ENCODE data around the gene KRT71. TPM values are rescaled to one million over a fixed set of nuclear protein-coding genes. Genes with fewer than 3 reads are reported as not detected.

Gene KRT71
- total RNA-seq, 4 donors from 2014 or later: not detected

DNA sequence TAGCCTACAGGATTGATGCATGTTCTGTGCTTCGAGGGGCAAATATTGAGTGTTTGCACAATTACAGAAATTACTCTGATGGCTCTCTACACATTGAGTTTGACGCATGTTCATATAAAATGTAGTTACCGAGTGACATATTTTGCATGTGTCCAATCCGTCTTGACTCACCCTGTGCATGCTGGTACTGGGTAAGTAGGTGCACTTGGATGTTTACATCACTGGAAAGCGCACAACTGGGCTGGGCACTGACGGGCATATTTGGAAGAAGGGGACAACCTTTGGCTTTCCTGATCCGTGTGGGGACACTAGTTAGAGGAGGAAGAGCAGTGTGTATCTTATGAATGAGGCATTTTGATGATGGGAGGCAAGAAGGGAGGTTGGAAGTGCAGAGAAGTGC is 55.0 kb downstream of the KRT71 start:
- Histone ChIP-seq H3K36me3 (no peaks in the 10 kb centered on the region), H3K9me3 (no peaks in the 10 kb centered on the region), H3K27ac (no peak overlapping the region), H3K27me3 (no peaks in the 10 kb centered on the region), H3K4me3 (no peak overlapping the region), H3K4me1 (peaks cover 30 to 38% (median 33%) of the 10 kb centered on the region in 3 donors)
- 86 to 94% methylated on average over 7 of the region's 7 CpGs for WGBS, 2 donors
- no peak for DNase-seq
- TF ChIP-seq, protein P1, sequence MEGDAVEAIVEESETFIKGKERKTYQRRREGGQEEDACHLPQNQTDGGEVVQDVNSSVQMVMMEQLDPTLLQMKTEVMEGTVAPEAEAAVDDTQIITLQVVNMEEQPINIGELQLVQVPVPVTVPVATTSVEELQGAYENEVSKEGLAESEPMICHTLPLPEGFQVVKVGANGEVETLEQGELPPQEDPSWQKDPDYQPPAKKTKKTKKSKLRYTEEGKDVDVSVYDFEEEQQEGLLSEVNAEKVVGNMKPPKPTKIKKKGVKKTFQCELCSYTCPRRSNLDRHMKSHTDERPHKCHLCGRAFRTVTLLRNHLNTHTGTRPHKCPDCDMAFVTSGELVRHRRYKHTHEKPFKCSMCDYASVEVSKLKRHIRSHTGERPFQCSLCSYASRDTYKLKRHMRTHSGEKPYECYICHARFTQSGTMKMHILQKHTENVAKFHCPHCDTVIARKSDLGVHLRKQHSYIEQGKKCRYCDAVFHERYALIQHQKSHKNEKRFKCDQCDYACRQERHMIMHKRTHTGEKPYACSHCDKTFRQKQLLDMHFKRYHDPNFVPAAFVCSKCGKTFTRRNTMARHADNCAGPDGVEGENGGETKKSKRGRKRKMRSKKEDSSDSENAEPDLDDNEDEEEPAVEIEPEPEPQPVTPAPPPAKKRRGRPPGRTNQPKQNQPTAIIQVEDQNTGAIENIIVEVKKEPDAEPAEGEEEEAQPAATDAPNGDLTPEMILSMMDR (IDR thresholded peaks at IDR 0.05): no peak
- TF ChIP-seq POLR2A (IDR thresholded peaks at IDR 0.05): no peak
- intact Hi-C loops (cut with DNase I): loop anchor here (10.0 kb wide), 1 partner anchor 103 kb away; no protein-coding TSS in a partner anchor

DNA sequence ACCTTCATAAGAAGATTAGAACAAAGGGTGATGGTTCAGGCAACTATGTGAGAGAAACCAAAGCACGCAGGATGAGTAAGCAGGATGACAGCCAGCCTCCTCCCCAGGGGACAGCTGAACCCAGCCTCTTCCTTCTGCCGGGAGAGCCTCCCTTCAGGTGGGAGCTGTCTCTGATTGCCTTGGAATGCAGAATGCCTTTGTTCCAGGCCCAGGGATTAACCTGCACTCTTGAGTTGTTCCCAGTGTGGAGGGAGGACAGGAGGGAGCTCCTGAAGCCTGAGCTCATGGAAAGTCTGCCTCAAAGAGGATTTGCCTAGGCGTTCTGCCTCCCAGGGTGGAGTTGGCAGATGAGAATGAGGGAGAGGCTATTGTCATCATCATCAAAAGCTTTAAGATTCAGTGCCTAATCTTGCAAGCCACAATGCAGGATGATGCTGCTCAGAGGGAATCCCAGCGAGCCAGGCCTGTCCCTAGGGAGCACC is 56.3 kb downstream of the KRT71 start:
- 24 to 34% methylated on average over 4 of the region's 4 CpGs for WGBS, 2 donors

DNA sequence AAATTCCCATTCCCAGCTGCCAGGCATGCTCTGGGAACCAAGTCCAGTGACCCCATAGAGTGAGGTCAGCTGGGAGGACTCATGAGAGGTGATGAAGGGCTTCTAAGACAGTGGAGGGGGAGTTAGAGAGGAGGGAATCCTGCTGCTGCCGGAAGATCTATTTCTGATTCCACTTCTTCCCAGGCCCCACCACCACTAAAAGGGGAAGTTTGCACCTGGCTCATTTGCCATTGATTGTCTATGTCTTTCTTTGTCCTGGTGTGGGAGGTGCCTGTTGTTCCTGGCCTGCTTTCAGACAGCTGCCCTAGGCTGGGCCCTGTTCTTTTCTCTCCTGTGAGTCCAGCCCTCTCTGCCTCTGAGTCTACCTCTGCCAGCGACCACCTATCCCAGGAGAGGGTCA is 56.9 kb downstream of the KRT71 start:
- no peaks in the 10 kb centered on the region for H3K27me3 ChIP-seq
- WGBS, 2 donors: 41 to 74% methylated on average over 2 of the region's 2 CpGs
- H3K9me3 ChIP-seq: no peaks in the 10 kb centered on the region
- no peak for TF ChIP-seq POLR2A (IDR thresholded peaks at IDR 0.05)
- peaks cover 30 to 52% (median 33%) of the 10 kb centered on the region in 3 donors for H3K4me1 ChIP-seq
- no peak for DNase-seq
- H3K27ac ChIP-seq: peak overlapping the region; percentile 38 to 73 (median 59)
- H3K36me3 ChIP-seq: no peaks in the 10 kb centered on the region
- no peak overlapping the region for H3K4me3 ChIP-seq
- intact Hi-C loops (cut with DNase I): loop anchor here (10.0 kb wide), 1 partner anchor 101 kb away; no protein-coding TSS in a partner anchor

More for the DNA sequence above, 56.3 kb downstream of the KRT71 start:
- Histone ChIP-seq H3K27ac (peak overlapping the region; percentile 38 to 73 (median 59)), H3K36me3 (no peaks in the 10 kb centered on the region), H3K4me1 (peaks cover 30 to 47% (median 33%) of the 10 kb centered on the region in 3 donors), H3K4me3 (no peak overlapping the region), H3K27me3 (no peaks in the 10 kb centered on the region), H3K9me3 (no peaks in the 10 kb centered on the region)
- TF ChIP-seq, protein P1 (IDR thresholded peaks at IDR 0.05): no peak
- no peak for TF ChIP-seq POLR2A (IDR thresholded peaks at IDR 0.05)
- no peak for DNase-seq
- intact Hi-C loops (cut with DNase I): loop anchor here (10.0 kb wide), 1 partner anchor 102 kb away; no protein-coding TSS in a partner anchor

DNA sequence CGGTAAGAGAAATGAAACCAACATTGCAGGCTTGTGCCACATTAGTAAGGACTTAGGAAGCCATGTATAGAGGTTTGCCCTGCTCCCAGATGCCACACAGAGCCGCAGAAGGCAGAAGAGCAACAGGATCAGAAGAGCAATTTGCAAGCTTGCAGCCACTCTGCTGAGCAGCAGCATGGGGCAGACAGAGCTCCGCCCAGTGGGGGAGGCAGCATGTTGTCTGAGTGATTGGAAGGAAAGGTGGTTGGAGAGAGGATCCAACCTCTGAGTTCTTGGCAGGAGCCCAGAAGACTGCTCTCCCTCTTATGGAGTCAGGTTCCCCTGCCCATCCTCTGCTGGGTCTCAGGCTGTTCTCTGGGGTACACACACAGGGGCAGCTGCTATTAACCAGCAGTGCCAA is 57.6 kb downstream of the KRT71 start:
- DNase-seq: no peak

DNA sequence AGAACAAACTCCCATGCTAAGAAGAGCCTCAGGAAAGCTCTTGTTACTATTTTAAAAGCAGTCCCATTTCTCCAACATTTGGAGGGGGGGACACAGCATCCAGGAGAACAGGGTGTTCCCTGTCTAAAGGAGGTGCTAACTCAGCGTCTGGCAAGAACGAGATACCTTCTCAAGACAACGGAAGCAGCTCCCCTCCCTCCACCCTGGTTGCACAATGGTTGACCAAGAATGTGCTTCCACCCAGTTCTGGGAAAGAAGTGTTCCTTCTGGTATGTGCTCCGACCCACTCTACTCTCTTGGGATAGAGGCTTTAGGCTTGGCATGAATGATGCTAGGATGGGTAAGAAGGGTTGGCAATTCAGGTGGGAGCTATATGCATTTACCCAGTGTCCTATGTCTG is 58.4 kb downstream of the KRT71 start:
- Histone ChIP-seq H3K27ac (peak overlapping the region; percentile 35 to 81 (median 59)), H3K27me3 (no peaks in the 10 kb centered on the region), H3K4me1 (peaks cover 30 to 52% (median 33%) of the 10 kb centered on the region in 3 donors), H3K9me3 (no peaks in the 10 kb centered on the region), H3K36me3 (peaks cover 0 to 10% (median 0%) of the 10 kb centered on the region in 3 donors), H3K4me3 (no peak overlapping the region)
- no peak for DNase-seq
- intact Hi-C loops (cut with DNase I): loop anchor here (10.0 kb wide), 1 partner anchor 100 kb away; no protein-coding TSS in a partner anchor
- TF ChIP-seq POLR2A (IDR thresholded peaks at IDR 0.05): no peak
- TF ChIP-seq, protein P1 (IDR thresholded peaks at IDR 0.05): no peak
- 26 to 46% methylated on average over 4 of the region's 4 CpGs for WGBS, 2 donors

More for the DNA sequence above, 57.6 kb downstream of the KRT71 start:
- intact Hi-C loops (cut with DNase I): loop anchor here (10.0 kb wide), 1 partner anchor 101 kb away; no protein-coding TSS in a partner anchor
- 13 to 49% methylated on average over 3 of the region's 3 CpGs for WGBS, 2 donors
- Histone ChIP-seq H3K27ac (peak overlapping the region; percentile 35 to 81 (median 46)), H3K4me1 (peaks cover 30 to 52% (median 33%) of the 10 kb centered on the region in 3 donors), H3K36me3 (peaks cover 0 to 3% (median 0%) of the 10 kb centered on the region in 3 donors), H3K27me3 (no peaks in the 10 kb centered on the region), H3K9me3 (no peaks in the 10 kb centered on the region), H3K4me3 (no peak overlapping the region)
- TF ChIP-seq POLR2A (IDR thresholded peaks at IDR 0.05): no peak
- TF ChIP-seq, protein P1 (IDR thresholded peaks at IDR 0.05): no peak
